Fibroblast of gingiva (primary cell): ENCODE measurements around the gene WSB2.
"Not testable (repeated sequence)": the region's sequence is repeated elsewhere in the genome, so short reads cannot be mapped to it uniquely, and the experiment has no call there.

Experiments
- DNase-seq: peaks from one replicate; pipeline ENCODE4 v3.0.0-alpha.2; 2011; ENCODE audit warnings: low read depth

Gene WSB2

DNA sequence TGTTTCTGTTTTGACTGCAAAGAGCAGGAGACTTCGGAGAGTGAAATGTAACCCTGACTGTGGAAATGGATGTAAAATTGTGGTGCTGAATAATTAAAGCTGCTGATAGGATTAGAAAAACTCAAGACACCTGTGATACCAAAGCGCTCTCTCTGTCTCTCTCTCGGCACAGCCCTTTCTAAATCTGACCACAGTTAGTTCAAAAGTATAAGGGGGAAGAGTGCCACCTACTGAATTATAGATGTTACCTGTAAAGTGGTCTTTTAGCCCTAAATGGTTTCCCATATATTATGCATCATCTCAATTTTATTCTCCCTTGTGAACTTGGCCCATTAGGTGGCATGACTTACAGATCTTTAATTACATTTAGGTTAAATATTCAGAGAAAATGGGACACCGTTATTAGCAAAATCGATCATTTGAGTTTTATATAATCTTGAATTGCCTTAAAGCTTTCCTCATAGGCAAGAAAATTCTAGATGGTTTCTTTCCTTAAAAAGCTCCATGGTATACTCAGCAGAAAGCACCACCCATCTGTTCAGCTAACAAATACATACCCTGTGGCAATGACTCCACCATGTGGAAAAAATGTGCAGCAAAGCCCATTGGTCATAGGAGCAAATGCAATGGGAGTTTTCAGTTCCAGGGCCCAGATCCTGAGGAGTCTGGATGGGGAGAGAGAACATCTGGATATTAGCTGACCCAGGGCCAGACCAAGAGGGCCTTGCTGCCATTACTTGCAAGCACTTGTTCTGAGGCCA is 26.4 kb downstream of the WSB2 start:
- DNase-seq: peak; percentile 62

DNA sequence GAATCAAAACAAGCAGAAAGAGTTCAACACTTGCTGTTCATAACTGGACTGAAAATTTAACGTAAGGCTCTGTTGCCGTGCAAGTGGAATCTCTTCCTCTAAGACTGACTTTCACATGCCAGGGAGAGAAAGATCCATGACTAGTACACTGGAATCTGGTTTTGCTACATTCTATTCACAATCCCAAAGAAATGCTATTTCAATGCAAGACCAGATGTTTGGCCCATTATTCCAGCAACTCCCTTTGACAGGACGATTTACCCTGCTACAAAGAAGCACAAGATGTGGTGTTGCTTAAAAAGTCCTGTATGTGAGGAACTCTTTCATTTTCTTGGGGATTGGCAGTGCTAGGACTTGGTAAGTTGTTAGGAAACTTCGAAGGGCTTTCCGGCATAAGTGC is 27.1 kb downstream of the WSB2 start:
- peak; percentile 80 for DNase-seq

GRCh38 chr12:118033323-118033722 is 27.7 kb downstream of the WSB2 start:
- no peak for DNase-seq

DNA sequence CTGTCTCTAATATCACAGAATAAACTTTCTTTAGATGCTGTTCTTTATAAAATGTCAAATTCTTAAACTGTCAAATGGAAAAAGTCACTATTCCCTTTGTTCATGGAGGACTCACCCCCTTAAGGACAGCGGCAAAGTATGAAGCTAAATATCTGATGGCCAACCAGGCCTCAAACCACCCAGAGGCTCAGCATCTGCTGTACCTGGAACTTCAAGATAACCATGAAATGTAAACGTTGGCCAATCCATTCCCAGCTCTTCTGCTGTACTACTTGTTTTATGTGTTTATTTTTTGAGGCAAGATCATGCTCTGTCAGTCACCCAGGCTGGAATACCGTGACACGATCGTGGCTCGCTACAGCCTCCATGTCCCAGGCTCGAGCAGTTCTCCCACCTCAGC is 28.8 kb downstream of the WSB2 start:
- no peak for DNase-seq

DNA sequence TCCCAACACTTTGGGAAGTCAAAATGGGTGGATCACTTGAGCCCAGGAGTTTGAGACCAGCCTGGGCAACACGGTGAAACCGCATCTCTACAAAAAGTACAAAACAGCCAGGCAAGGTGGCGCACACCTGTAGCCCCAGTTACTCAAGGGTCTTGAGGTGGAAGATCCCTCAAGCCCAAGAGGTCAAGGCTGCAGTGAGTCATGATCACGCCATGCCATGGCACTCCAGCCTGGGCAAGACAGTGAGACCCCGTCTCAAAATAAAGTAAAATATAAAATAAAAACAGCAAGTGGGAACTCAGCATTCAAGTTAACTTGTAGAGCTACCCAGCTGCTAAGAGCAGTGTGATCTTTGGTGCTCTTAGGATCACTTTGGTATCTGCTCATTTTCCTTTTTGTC is 31.8 kb downstream of the WSB2 start:
- no peak for DNase-seq

- no peak for DNase-seq
Measured at GRCh38 chr12:118025168-118025567, 35.8 kb downstream of the WSB2 start.

DNA sequence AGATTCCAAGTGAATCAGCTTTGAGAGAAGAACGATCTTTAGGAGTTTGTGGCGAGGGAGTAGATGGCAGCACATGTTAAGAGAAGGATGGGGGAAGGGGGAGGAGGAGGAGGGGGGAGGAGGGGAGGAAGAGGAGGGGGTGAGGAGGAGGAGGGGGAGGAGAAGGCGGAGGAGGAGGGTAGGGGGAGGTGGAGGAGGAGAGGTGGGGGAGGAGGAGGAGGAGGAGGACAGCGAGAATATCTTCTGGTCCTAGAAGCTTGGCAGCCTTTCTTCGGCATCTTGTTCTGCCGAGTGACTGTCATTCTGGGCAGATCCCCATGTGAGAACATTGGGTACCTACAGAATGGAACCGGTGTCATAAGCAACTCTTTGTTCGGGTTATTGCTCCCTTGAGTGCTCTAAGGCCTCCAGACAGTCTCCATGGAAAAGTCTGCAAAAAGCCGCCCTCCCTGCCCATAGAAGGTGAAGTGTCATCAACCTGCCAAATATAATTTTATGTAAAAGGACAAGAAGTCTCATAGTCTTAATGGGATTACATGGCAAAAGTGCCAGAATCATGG is 37.6 kb downstream of the WSB2 start:
- no peak for DNase-seq

DNA sequence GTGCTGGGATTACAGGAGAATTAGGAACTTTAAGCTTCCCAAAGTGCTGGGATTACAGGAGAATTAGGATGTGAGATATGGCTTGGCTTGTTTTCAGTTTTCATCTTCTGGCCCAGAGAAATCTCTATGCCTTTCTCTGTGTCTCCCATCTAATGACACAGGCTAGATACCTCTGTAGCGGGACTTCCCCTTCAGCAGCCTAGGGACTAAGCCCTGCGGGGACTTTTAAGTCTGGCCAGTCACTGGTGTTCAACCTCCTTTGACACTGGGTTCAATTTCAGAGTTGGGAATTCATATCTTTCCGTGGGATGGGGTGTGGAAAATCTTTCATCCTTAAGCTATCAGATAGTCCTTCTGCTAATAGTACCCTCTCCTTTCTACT is 38.3 kb downstream of the WSB2 start:
- no peak for DNase-seq

- not testable (repeated sequence) for DNase-seq
Measured at GRCh38 chr12:118022097-118022727, 38.8 kb downstream of the WSB2 start.

DNA sequence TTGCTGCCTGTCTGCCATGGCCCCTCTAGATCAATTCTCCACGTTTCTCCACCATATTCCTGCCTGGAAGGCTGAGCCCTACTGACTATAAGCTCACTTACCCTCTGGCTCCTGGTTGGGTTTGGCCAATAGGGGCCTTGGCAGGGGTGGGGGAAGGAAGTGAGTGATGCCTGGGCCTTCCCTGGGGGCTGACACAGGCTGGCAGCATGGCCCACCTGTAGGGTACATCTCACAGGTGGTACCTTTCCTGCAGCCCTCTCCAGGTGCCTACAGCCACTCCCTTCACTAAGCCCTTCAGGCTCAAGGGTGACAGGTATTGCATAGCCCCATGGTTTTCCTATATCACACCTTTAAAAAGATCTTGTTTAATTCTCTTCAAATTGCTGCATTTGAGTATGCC is 40.9 kb downstream of the WSB2 start:
- no peak for DNase-seq

GRCh38 chr12:118017926-118018325 is 43.1 kb downstream of the WSB2 start:
- no peak for DNase-seq

GRCh38 chr12:118016424-118017264 is 44.3 kb downstream of the WSB2 start, which contains the start of gene RFC5:
RFC5 (plus strand) TSS chr12:118016703; CDS start chr12:118016828, 125 bp downstream.
- DNase-seq: peak; percentile 95

DNA sequence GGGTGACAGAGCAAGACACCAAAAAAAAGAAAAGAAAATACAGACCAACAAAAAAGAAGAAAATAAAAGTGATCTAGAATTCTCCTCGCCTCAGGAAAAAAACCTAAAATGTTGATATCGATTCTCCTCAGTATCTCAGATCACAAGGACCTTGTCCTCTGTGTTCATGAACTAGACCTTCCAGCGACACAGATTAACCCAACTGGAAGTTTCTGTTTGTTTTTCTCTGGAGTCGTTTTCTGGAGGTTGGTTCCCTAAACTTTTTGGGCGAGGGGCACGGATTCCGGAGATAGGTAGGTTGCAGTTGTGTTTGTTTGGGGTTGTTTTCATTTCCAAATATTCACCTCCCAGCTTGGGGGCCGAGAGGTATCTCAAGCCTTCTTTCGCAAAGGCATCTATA is 45.0 kb downstream of the WSB2 start:
- no peak for DNase-seq

GRCh38 chr12:118015306-118015705 is 45.7 kb downstream of the WSB2 start:
- DNase-seq: no peak

DNA sequence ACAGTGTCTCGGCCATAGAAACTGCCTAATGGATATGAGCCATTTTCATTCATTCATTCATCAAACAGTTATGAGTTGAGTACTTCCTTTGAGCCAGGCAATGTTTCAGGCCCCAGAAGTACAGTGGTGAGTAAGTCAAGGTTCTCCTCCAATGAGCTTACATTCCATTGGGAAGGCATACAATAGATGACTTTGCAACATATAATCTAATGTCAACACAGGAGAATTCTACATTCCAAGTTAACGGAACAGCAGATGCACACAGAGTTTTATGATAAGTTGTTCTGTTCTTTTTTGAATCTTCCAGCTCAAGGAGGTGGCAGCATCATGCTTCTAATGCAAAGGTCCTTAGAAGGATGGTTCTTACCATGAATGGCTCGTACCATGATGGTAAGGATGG is 47.7 kb downstream of the WSB2 start:
- DNase-seq: no peak

- no peak for DNase-seq
Measured at GRCh38 chr12:118011961-118012360, 49.0 kb downstream of the WSB2 start.

GRCh38 chr12:118011377-118011776 is 49.6 kb downstream of the WSB2 start:
- DNase-seq: no peak

GRCh38 chr12:118010903-118011302 is 50.1 kb downstream of the WSB2 start:
- no peak for DNase-seq

DNA sequence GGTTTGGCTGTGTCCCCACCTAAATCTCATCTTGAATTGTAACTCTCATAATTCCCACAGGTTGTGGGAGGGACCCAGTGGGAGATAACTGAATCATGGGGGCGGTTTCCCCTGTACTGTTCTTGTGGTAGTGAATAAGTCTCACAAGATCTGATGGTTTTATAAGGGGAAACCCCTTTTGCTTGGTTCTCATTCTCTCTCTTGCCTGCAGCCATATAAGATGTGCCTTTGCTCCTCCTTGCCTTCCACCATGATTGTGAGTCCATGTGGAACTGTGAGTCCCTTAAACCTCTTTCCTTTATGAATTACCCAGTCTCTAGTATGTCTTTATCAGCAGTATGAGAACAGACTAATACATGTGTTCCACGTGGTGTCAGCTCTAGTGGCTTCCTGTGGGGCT is 61.2 kb downstream of the WSB2 start:
- DNase-seq: not testable (repeated sequence)

GRCh38 chr12:117998719-117999118 is 62.3 kb downstream of the WSB2 start:
- no peak for DNase-seq

DNA sequence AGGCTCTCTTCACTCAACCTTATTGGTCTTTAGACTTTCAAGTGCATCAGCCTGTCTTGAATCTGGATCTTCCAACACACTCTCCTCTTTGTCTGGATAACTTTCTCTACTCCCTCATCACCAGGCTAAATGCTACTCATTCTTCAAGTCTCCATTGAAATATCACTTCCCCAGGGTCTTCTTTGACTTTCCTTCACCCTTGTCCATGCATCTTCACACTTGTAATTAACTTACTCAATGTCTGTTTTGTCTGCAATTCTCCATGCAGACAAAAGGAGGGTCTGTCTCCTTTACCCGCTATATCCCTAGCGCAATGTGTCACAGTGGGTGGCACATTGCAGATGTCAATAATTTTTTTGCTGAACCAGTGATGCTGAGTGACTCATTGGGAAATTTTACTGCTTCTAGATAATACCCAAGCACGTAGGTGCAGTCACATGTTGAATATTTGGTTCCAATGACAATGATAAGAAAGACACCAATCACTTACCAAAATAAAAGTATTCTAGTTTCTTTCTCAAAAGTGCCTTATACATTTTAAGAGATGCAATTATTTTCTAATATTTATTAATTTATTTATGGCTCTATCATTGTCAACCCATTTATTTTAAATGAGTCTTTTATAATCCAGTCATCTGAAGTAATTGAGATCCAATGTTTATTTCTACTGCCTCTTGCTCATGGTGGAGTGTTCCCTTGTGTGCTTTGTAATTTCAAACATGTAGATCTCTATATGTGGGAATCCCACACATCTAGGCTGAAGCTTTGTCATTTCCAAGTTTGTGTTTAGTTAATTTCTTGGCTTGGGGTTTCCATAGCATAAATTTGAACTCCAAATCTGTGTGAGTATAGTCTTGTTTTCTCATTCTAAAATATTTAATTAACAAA is 66.2 kb downstream of the WSB2 start:
- DNase-seq: no peak
